Esophagus squamous epithelium (tissue), 4 donors: ENCODE measurements around the gene PEF1.

Experiments used
- POLR2A ChIP-seq, 4 donors: fragments of 450-650 bp; IDR thresholded peaks; one replicate each; pipeline ENCODE4 v1.6.1; 2017; ENCODE audit warnings: antibody characterized with exemption in 4 of 4, mild to moderate bottlenecking in 4 of 4, moderate library complexity in 3 of 4
- TF ChIP-seq, protein P1 (sequence below), 6 experiments: fragments of 450-650 bp in 4 of 6; fragments of 200-600 bp in 2 of 6; sonication (generic) in 2 of 6; IDR thresholded peaks; one replicate each; pipeline ENCODE4 v1.5.1; 2016 to 2019; ENCODE audit warnings: antibody characterized with exemption in 6 of 6, mild to moderate bottlenecking in 4 of 6, moderate library complexity in 4 of 6

DNA sequence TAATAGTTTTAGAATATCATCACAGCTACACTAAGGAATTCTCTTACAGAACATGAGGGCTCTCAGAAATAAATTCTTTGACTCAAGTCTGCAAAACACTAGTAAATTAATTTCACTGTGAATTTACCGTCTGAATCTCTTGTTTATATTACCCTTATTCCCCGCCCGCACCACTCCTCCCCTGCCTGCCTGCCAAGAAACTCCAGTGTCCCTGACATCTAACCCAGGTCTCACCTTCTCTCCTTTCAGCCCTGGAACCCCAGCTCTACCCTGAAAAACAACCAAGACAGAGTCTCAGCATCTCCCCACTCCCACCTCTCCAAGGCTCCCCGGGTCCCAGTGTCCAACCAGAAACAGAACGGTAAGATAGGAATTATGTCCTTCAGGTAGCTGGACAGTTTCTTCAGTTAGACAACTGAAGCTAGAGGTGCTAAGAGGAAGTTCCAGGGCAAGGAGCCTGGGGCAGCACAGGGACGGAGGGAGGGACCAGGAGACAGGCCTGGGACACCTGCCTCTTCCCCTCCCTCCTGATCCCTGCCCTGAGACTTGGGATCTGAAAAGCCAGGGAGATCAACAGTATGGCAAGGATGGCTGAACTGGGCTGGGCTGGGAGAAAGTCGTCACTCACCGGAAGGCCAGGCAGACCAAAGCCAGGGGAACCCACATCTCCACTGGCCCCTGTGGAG lies 43.7 kb upstream of the PEF1 start:
- TF ChIP-seq, protein P1, sequence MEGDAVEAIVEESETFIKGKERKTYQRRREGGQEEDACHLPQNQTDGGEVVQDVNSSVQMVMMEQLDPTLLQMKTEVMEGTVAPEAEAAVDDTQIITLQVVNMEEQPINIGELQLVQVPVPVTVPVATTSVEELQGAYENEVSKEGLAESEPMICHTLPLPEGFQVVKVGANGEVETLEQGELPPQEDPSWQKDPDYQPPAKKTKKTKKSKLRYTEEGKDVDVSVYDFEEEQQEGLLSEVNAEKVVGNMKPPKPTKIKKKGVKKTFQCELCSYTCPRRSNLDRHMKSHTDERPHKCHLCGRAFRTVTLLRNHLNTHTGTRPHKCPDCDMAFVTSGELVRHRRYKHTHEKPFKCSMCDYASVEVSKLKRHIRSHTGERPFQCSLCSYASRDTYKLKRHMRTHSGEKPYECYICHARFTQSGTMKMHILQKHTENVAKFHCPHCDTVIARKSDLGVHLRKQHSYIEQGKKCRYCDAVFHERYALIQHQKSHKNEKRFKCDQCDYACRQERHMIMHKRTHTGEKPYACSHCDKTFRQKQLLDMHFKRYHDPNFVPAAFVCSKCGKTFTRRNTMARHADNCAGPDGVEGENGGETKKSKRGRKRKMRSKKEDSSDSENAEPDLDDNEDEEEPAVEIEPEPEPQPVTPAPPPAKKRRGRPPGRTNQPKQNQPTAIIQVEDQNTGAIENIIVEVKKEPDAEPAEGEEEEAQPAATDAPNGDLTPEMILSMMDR (IDR thresholded peaks at IDR 0.05), result no peak
- TF ChIP-seq POLR2A (IDR thresholded peaks at IDR 0.05), result no peak
